Measurements from ENCODE around the gene TNS4.
A peak's percentile ranks its signal among the peaks of the same experiment; 100 is the strongest.
"Not testable (repeated sequence)": the region's sequence is repeated elsewhere in the genome, so short reads cannot be mapped to it uniquely, and the experiment has no call there.

The TNS4 gene, protein sequence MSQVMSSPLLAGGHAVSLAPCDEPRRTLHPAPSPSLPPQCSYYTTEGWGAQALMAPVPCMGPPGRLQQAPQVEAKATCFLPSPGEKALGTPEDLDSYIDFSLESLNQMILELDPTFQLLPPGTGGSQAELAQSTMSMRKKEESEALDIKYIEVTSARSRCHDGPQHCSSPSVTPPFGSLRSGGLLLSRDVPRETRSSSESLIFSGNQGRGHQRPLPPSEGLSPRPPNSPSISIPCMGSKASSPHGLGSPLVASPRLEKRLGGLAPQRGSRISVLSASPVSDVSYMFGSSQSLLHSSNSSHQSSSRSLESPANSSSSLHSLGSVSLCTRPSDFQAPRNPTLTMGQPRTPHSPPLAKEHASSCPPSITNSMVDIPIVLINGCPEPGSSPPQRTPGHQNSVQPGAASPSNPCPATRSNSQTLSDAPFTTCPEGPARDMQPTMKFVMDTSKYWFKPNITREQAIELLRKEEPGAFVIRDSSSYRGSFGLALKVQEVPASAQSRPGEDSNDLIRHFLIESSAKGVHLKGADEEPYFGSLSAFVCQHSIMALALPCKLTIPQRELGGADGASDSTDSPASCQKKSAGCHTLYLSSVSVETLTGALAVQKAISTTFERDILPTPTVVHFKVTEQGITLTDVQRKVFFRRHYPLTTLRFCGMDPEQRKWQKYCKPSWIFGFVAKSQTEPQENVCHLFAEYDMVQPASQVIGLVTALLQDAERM

DNA sequence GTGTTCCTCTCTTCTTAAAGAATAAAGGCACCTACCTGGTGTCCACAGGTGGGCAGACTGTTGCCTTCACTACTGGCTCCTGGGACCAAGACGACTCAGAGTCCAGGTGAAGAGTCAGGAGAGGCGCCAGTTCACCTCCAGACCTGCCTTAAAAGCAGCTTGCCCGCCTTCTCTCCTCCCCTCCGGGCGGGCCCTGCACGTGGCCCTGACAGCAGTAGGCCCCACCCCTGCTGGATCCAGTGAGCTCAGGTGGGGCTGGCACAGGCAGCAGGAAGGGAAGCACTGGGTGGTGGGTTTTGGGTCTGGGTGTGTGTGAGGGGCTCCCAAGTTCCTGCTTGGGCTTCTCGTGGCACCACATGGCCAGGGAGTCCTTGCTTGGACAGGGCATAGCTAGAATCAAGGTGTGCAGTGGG is at the start of gene TNS4:
Gene TNS4, minus strand, starts transcription at position 125 of the 413 bp plus-strand sequence. CDS start 5,198 bp downstream, outside the sequence.
- H3K27ac ChIP-seq = peak within 1 kb of the TSS; percentile 76
- no peak for TF ChIP-seq ZFX (IDR thresholded peaks at IDR 0.05; ENCODE audit: borderline replicate concordance)
- TF ChIP-seq, protein P1, sequence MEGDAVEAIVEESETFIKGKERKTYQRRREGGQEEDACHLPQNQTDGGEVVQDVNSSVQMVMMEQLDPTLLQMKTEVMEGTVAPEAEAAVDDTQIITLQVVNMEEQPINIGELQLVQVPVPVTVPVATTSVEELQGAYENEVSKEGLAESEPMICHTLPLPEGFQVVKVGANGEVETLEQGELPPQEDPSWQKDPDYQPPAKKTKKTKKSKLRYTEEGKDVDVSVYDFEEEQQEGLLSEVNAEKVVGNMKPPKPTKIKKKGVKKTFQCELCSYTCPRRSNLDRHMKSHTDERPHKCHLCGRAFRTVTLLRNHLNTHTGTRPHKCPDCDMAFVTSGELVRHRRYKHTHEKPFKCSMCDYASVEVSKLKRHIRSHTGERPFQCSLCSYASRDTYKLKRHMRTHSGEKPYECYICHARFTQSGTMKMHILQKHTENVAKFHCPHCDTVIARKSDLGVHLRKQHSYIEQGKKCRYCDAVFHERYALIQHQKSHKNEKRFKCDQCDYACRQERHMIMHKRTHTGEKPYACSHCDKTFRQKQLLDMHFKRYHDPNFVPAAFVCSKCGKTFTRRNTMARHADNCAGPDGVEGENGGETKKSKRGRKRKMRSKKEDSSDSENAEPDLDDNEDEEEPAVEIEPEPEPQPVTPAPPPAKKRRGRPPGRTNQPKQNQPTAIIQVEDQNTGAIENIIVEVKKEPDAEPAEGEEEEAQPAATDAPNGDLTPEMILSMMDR (IDR thresholded peaks at IDR 0.05) = no peak

DNA sequence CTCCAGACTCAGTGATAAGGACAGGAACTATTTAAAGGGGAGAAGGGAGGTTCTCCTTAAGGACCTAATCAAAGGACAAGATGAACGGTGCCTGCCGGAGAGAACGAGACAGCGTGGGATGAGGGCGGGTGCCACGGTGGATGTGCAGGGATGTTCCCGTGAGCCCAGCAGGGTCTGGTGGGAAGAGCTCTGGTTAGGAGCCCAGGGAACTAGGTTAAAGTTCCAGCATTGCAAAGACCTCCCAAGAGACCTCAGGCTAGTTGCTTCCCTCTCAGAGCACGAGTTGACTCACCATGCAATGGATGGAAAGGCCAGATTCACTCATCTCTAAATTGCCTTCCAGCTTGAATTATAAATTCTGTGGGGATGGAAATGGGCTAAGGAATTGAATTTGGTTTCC is 49.2 kb upstream of the TNS4 start:
- no peak overlapping the region for H3K27ac ChIP-seq
- TF ChIP-seq ZFX (IDR thresholded peaks at IDR 0.05; ENCODE audit: borderline replicate concordance) = no peak
- TF ChIP-seq, protein P1 (IDR thresholded peaks at IDR 0.05) = no peak

DNA sequence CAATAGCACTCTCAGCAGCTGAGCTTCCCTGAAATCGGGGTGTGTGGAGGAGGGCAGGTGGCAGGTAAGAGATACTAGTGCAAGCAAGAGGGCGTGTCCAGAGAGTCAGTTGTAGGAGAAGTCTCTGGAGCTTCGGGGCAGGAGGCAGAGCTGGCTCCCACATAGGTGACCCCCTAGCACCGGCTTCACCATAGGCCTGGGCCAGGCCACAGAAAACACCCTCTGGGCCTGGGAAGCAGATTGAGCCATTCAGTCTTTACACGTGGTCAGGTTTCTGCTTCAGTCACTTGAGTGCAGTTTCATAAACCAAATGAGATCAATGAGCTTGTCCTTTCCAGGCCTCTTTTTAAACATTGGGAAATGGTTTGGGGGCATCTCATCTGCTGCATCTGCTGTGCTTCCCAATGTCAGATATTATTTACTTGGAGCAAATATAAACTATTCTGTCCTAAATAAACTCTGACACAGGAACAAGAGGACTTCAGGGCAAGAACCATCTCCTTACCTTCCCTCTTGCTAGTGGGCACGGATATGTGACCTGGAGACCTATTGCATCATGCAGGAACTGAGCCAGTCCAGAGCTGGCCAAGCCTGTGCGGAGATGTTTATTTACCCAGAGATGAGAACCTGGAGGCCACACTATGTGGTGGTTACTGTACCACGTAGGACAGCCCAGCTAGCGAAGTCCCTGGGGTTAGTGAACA is 47.7 kb upstream of the TNS4 start:
- TF ChIP-seq, protein P1 (IDR thresholded peaks at IDR 0.05) = no peak
- no peak for TF ChIP-seq ZFX (IDR thresholded peaks at IDR 0.05; ENCODE audit: borderline replicate concordance)
- H3K27ac ChIP-seq = peak overlapping the region; percentile 56

DNA sequence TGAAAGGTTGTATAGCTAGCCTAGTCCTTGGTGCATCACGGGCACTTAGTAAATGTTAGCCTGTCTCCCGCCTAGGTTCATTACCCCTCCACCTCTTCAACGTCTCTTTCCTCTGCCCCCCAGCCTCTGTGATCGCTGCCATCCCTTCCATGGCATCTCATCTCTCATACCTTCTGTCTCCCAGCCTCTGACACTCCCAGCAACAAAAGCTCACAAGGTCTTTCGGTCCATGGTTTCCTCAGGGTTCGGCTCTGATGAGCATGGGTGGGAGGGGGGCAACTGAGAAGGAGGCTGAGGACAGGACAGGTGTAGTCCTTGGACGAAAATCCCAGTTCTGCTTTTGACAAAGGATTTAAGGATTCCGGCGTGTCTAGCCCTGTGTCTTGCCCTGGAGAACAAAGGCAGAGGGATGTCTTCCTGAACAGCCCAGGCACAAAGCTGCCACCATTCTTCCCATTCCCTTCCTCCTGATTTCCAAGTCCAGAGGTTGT is 47.1 kb upstream of the TNS4 start:
- no peak for TF ChIP-seq ZFX (IDR thresholded peaks at IDR 0.05; ENCODE audit: borderline replicate concordance)
- TF ChIP-seq, protein P1 (IDR thresholded peaks at IDR 0.05) = no peak
- H3K27ac ChIP-seq = peak overlapping the region; percentile 56

DNA sequence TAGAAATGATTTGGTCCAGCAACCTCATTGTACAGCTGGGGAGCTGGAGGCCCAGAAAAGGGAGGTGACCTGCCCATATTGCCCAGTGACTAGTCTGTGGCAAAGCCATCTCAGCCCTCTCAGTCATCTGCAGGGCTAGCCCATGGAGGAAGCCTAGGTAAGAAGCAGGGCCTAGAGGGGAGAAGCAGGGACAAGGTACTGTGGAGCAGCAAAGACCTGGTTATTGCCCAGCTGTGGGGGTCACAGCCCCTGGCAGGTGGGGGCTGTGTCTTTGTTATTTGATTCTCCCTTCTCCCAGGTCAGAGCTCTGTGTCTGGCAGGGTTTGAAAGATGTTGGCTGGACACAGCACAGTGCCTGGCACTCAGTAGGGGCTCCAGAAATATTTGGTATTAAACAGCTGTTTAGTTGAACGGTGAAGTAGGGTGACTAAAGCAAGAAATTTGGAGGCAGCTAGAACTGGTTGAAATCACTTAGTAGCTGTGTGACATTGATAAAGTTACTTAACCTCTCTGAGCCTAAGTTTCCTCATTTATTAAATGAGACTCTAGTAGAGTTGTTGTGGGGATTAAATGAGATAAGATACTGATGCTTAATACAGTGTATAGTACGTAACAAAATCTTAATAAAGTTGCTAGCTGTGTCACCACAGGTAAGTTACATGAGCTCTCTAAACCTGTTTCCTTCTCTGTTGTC is 46.5 kb upstream of the TNS4 start:
- no peak for TF ChIP-seq ZFX (IDR thresholded peaks at IDR 0.05; ENCODE audit: borderline replicate concordance)
- no peak overlapping the region for H3K27ac ChIP-seq

DNA sequence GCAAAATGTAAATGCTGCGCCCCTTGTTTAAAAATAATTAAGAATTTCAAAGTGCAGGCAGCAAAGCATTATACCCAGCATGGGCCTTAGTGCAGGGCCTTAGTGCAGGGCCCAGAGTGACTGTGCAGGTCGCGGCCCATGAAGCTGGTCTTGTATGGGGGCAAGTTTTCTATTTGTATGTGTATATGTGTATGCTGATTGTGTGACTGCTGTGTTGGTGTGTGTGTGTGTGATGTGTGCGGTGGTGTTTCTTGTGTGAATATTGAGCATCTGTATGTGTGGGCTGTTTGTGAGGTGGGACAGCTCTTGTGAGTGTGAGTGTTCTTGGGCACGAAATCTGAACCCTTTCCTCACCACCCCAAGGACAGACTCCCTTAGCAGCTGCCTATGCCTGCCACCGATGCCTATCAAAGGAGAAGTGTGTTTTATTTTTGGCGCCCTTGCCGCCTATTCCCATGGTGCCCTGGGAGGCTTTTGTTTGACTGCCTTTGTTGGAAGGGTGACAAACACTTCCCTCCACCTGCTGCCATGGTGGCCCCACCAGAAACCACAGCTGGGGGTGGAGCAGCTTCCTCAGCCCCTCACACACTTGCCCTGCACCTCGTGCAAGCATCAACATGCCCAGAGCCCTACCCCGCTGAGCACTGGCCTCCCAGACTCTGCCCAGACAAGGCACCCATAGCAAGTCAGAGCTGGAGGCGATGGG is 45.8 kb upstream of the TNS4 start:
- TF ChIP-seq ZFX (IDR thresholded peaks at IDR 0.05; ENCODE audit: borderline replicate concordance) = no peak
- TF ChIP-seq, protein P1 (IDR thresholded peaks at IDR 0.05) = no peak
- no peak overlapping the region for H3K27ac ChIP-seq

DNA sequence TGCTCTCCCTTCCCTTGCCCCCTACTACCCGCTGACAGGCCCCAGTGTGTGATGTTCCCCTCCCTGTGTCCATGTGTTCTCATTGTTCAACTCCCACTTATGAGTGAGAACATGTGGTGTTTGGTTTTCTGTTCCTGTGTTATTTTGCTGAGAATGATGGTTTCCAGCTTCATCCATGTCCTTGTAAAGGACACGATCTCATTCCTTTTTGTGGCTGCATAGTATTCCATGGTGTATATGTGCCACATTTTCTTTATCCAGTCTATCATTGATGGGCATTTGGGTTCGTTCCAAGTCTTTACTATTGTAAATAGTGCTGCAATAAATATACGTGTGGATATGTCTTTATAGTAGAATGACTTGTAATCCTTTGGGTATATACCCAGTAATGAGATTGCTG is 45.1 kb upstream of the TNS4 start:
- not testable (repeated sequence) for H3K27ac ChIP-seq

Data from 22Rv1 (cell line).